ENCODE results near the gene DHRSX. TPM values are rescaled to one million over a fixed set of nuclear protein-coding genes. Genes with fewer than 3 reads are reported as not detected.

The DHRSX gene
- total and polyA plus RNA-seq, 2 experiments from 2014 or later = 37.2 to 71.7 TPM

DNA sequence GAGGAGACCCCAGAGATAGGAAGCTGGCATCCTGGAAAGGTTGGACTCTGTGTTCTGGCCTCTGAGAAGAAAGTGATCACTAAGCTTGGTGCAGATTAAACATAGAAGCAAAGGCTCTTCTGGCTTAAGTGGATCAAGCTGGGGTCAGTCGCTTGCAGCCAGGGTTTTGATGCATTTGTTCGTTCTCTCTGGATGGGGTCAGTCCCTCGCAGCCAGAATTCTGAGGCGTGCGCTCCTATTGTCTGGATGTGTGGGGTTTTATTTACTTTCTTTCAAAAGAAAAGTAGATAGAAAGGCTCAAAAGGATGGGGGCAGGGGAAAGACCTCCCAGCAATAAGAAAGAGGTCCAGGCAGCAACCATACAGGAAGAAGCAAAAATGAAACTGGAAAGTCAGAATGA, 152.6 kb downstream of the DHRSX start:
- Histone ChIP-seq H4K20me1 (ENCODE audit: insufficient read depth, poor library complexity, severe bottlenecking) (no peaks in the 10 kb centered on the region), H3K27ac (no peak overlapping the region), H2AFZ (no peak overlapping the region), H3K27me3 (no peaks in the 10 kb centered on the region), H3K79me2 (peaks cover 3% of the 10 kb centered on the region), H3K36me3 (replicated peaks; ENCODE audit: insufficient read depth, low read depth) (no peaks in the 10 kb centered on the region), H3K4me2 (no peak overlapping the region), H3K9me3 (ENCODE audit: low read depth) (no peaks in the 10 kb centered on the region), H3K4me3 (no peak overlapping the region), H3K9me2 (replicated peaks; ENCODE audit: insufficient read depth) (no peaks in the 10 kb centered on the region), H3K4me1 (ENCODE audit: insufficient read depth) (no peaks in the 10 kb centered on the region)
- DNase-seq (ENCODE audit: low spot score) = no peak
- WGBS (ENCODE audit: low lambda C conversion rate, missing lambda C conversion rate) = 74% methylated on average over 5 of the region's 5 CpGs
- TF ChIP-seq, protein P1, sequence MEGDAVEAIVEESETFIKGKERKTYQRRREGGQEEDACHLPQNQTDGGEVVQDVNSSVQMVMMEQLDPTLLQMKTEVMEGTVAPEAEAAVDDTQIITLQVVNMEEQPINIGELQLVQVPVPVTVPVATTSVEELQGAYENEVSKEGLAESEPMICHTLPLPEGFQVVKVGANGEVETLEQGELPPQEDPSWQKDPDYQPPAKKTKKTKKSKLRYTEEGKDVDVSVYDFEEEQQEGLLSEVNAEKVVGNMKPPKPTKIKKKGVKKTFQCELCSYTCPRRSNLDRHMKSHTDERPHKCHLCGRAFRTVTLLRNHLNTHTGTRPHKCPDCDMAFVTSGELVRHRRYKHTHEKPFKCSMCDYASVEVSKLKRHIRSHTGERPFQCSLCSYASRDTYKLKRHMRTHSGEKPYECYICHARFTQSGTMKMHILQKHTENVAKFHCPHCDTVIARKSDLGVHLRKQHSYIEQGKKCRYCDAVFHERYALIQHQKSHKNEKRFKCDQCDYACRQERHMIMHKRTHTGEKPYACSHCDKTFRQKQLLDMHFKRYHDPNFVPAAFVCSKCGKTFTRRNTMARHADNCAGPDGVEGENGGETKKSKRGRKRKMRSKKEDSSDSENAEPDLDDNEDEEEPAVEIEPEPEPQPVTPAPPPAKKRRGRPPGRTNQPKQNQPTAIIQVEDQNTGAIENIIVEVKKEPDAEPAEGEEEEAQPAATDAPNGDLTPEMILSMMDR (IDR thresholded peaks at IDR 0.05; ENCODE audit: poor library complexity) = no peak
- TF ChIP-seq EZH2phosphoT487 (IDR thresholded peaks at IDR 0.05; ENCODE audit: low read depth, severe bottlenecking, unreplicated experiment) = no peak
- no peak for TF ChIP-seq EZH2 (IDR thresholded peaks at IDR 0.05; ENCODE audit: borderline replicate concordance)

DNA sequence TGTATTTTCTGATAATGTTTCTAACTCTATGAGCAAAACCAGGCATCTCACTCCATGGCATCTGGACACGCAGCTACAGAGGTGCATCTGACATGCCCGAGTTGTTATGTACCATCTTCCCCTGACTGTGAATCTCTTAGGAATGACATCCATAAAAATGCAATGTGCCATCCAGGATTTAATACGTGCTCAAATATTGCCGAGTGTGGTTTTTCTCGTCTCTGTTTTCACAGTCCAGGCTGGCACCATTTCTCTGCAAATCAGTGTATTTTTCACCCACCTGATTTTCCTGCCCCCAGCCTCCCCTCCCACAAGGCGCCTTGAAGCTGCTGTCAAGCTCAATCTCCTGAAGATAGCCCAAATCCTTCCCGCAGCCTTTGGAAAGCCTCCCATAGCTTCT, 154.6 kb downstream of the DHRSX start:
- Histone ChIP-seq H3K36me3 (replicated peaks; ENCODE audit: insufficient read depth, low read depth) (no peaks in the 10 kb centered on the region), H3K4me1 (ENCODE audit: insufficient read depth) (no peaks in the 10 kb centered on the region), H3K4me3 (no peak overlapping the region), H4K20me1 (ENCODE audit: insufficient read depth, poor library complexity, severe bottlenecking) (no peaks in the 10 kb centered on the region), H3K27me3 (no peaks in the 10 kb centered on the region), H3K79me2 (peaks cover 3% of the 10 kb centered on the region), H3K9me3 (ENCODE audit: low read depth) (no peaks in the 10 kb centered on the region), H3K27ac (no peak overlapping the region), H3K4me2 (no peak overlapping the region), H3K9me2 (replicated peaks; ENCODE audit: insufficient read depth) (no peaks in the 10 kb centered on the region), H2AFZ (no peak overlapping the region)
- TF ChIP-seq EZH2 (IDR thresholded peaks at IDR 0.05; ENCODE audit: borderline replicate concordance) = no peak
- TF ChIP-seq EZH2phosphoT487 (IDR thresholded peaks at IDR 0.05; ENCODE audit: low read depth, severe bottlenecking, unreplicated experiment) = no peak
- TF ChIP-seq, protein P1 (IDR thresholded peaks at IDR 0.05; ENCODE audit: poor library complexity) = no peak
- WGBS (ENCODE audit: low lambda C conversion rate, missing lambda C conversion rate) = 82% methylated on average over 7 of the region's 7 CpGs
- DNase-seq (ENCODE audit: low spot score) = no peak

DNA sequence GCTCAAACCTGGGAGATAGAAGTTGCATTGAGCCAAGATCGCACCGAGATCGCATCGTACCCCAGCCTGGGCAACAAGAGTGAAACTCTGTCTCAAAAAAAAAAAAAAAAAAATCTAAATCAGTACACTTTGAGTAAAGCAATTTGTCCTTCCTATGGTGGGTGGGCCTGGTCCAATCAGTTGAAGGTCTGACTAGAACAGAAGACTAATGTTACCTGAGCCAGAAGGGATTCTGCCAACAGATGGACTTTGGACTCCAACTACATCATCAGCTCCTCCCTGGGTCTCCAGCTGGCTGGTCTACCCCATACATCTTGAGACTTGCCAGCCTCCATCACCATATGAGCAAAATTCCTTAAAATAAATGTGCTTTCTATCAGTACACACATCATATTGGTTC, 155.2 kb downstream of the DHRSX start:
- TF ChIP-seq EZH2 (IDR thresholded peaks at IDR 0.05; ENCODE audit: borderline replicate concordance) (no peak), EZH2phosphoT487 (IDR thresholded peaks at IDR 0.05; ENCODE audit: low read depth, severe bottlenecking, unreplicated experiment) (no peak)
- TF ChIP-seq, protein P1 (IDR thresholded peaks at IDR 0.05; ENCODE audit: poor library complexity) = no peak
- Histone ChIP-seq H3K4me2 (no peak overlapping the region), H3K9me3 (ENCODE audit: low read depth) (no peaks in the 10 kb centered on the region), H3K27ac (no peak overlapping the region), H3K9me2 (replicated peaks; ENCODE audit: insufficient read depth) (no peaks in the 10 kb centered on the region), H4K20me1 (ENCODE audit: insufficient read depth, poor library complexity, severe bottlenecking) (no peaks in the 10 kb centered on the region), H3K36me3 (replicated peaks; ENCODE audit: insufficient read depth, low read depth) (no peaks in the 10 kb centered on the region), H3K4me1 (ENCODE audit: insufficient read depth) (no peaks in the 10 kb centered on the region), H3K79me2 (peaks cover 3% of the 10 kb centered on the region), H2AFZ (no peak overlapping the region), H3K27me3 (no peaks in the 10 kb centered on the region), H3K4me3 (no peak overlapping the region)
- WGBS (ENCODE audit: low lambda C conversion rate, missing lambda C conversion rate) = 98% methylated on average over 4 of the region's 4 CpGs
- DNase-seq (ENCODE audit: low spot score) = no peak

DNA sequence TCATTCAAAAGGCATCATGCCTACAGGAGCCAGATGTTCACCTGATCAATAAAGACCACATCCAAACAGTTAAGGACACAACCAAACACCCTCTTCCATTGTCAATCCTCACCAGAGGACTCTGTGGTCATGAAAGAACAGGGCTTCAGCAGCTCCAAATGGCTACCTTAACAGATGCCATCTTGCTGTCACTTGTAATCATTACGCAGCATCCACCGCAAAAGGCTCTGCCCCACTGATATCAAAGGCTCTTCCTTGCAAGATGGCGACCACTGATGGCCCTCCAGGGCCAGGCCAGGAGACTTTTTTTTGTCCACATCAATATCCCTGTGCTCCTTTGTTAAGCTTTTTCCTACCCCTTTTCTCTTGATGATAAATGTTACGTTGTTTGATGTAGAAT, 157.4 kb downstream of the DHRSX start:
- DNase-seq (ENCODE audit: low spot score) = no peak
- H3K27ac ChIP-seq = no peak overlapping the region
- 99% methylated on average over 4 of the region's 4 CpGs for WGBS (ENCODE audit: low lambda C conversion rate, missing lambda C conversion rate)
- no peaks in the 10 kb centered on the region for H3K27me3 ChIP-seq
- no peaks in the 10 kb centered on the region for H3K9me2 ChIP-seq (replicated peaks; ENCODE audit: insufficient read depth)
- H4K20me1 ChIP-seq (ENCODE audit: insufficient read depth, poor library complexity, severe bottlenecking) = no peaks in the 10 kb centered on the region
- H3K79me2 ChIP-seq = peaks cover 3% of the 10 kb centered on the region
- no peaks in the 10 kb centered on the region for H3K9me3 ChIP-seq (ENCODE audit: low read depth)
- no peak overlapping the region for H3K4me3 ChIP-seq
- TF ChIP-seq, protein P1 (IDR thresholded peaks at IDR 0.05; ENCODE audit: poor library complexity) = no peak
- no peak for TF ChIP-seq EZH2 (IDR thresholded peaks at IDR 0.05; ENCODE audit: borderline replicate concordance)
- no peak for TF ChIP-seq EZH2phosphoT487 (IDR thresholded peaks at IDR 0.05; ENCODE audit: low read depth, severe bottlenecking, unreplicated experiment)
- no peak overlapping the region for H3K4me2 ChIP-seq
- no peaks in the 10 kb centered on the region for H3K36me3 ChIP-seq (replicated peaks; ENCODE audit: insufficient read depth, low read depth)
- no peak overlapping the region for H2AFZ ChIP-seq
- no peaks in the 10 kb centered on the region for H3K4me1 ChIP-seq (ENCODE audit: insufficient read depth)
